HepG2 (cell line): ENCODE data around the gene RAD23A. TPM values are rescaled to one million over a fixed set of nuclear protein-coding genes. Genes with fewer than 3 reads are reported as not detected.
"Not testable (repeated sequence)": the region's sequence is repeated elsewhere in the genome, so short reads cannot be mapped to it uniquely, and the experiment has no call there.

ENCODE experiments used
- ATAC-seq: fragments of 200-7000 bp; cut with Tn5 transposase; 3 replicates; pipeline ENCODE4 v1.9.1; 2020; ENCODE audit warnings: mild to moderate bottlenecking, moderate library complexity
- BruUV-seq: library from RNA; stranded (reverse); fragments of 400-500 nt; replicated peaks from 2 replicates; lab custom pipeline; 2021; lab: Mats Ljungman, UMichigan
- CTCF ChIA-PET: fragments of 300-600 bp; formaldehyde crosslinking; extraction: SDS; loops from one replicate; lab custom pipeline; 2021; ENCODE audit warnings: low total read pairs, inconsistent platforms, low intra/inter-chr PET ratio; lab: Yijun Ruan, JAX
- POLR2A ChIA-PET: fragments of 350-600 bp; sonication (Branson Sonifier 250); formaldehyde crosslinking; loops from one replicate; lab custom pipeline; 2020; ENCODE audit warnings: antibody characterized with exemption, inconsistent platforms; lab: Yijun Ruan, JAX
- DNase-seq: peaks from one replicate; pipeline ENCODE4 v3.0.0-alpha.2; 2015; ENCODE audit warnings: low spot score
- FAIRE-seq: peaks from 3 replicates; lab custom pipeline; 2011; peaks lifted over from hg19 to GRCh38; lab: Jason Lieb, UNC
- H2AFZ ChIP-seq: one replicate; pipeline ENCODE4 v1.6.1; 2011; ENCODE audit warnings: low read length, inconsistent platforms
- H3K27ac ChIP-seq: fragments of 300-600 bp; 3 replicates; pipeline ENCODE4 v1.8.0; 2011; ENCODE audit warnings: mixed run types, mild to moderate bottlenecking, mixed read lengths, low read length, inconsistent platforms; ENCODE audit not compliant: insufficient read depth; ENCODE audit errors: extremely low read length
- H3K27me3 ChIP-seq, 2 experiments: fragments of 200-600 bp in 1 of 2; 2 replicates in 1 of 2; 3 replicates in 1 of 2; pipeline versions ENCODE4 v1.6.0 to v1.8.0; 2011; ENCODE audit warnings: low read length in 2 of 2, mild to moderate bottlenecking in 2 of 2, moderate library complexity in 2 of 2, inconsistent platforms in 1 of 2; ENCODE audit not compliant: insufficient read depth in 2 of 2, control insufficient read depth in 1 of 2
- H3K36me3 ChIP-seq, 2 experiments: fragments of 200-600 bp in 1 of 2; replicated peaks in 1 of 2; 2 replicates in 1 of 2; 3 replicates in 1 of 2; pipeline versions ENCODE4 v1.5.1 to v1.8.0; 2011; ENCODE audit warnings: low read length in 2 of 2, inconsistent platforms in 1 of 2; ENCODE audit not compliant: insufficient read depth in 2 of 2, control insufficient read depth in 1 of 2
- H3K4me1 ChIP-seq: 2 replicates; pipeline ENCODE4 v1.5.1; 2012; ENCODE audit warnings: low read length, inconsistent platforms; ENCODE audit not compliant: insufficient read depth
- H3K4me2 ChIP-seq: 2 replicates; pipeline ENCODE4 v1.6.0; 2011; ENCODE audit warnings: low read depth, low read length, inconsistent platforms
- H3K4me3 ChIP-seq, 3 experiments: fragments of 200-600 bp in 1 of 3; sonication (generic), shearing (Covaris generic) in 1 of 3; replicated peaks in 1 of 3; 2 replicates each; pipeline ENCODE4 v1.5.1; 2011 to 2016; ENCODE audit warnings: low read length in 3 of 3, inconsistent platforms in 2 of 3, low read depth in 2 of 3, mild to moderate bottlenecking in 2 of 3, control low read depth in 1 of 3, mixed read lengths in 1 of 3; ENCODE audit not compliant: insufficient read depth in 1 of 3
- H3K79me2 ChIP-seq: one replicate; pipeline ENCODE4 v1.6.1; 2011; ENCODE audit warnings: low read length, inconsistent platforms; ENCODE audit not compliant: insufficient read depth
- H3K9ac ChIP-seq: 2 replicates; pipeline ENCODE4 v1.6.0; 2011; ENCODE audit warnings: mild to moderate bottlenecking, low read depth, low read length, inconsistent platforms; ENCODE audit not compliant: insufficient read depth
- H3K9me3 ChIP-seq: 2 replicates; pipeline ENCODE4 v1.5.1; 2012; ENCODE audit warnings: mild to moderate bottlenecking, low read length
- H4K20me1 ChIP-seq: 2 replicates; pipeline ENCODE4 v1.6.0; 2011; ENCODE audit warnings: inconsistent platforms, mild to moderate bottlenecking, low read length, moderate library complexity; ENCODE audit not compliant: insufficient read depth
- MED8 ChIP-seq: sonication (generic); formaldehyde crosslinking; IDR thresholded peaks from 2 replicates; pipeline ENCODE4 v1.8.1; 2023; ENCODE audit warnings: mild to moderate bottlenecking, missing genetic modification reagents; ENCODE audit not compliant: insufficient replicate concordance
- POGZ ChIP-seq: sonication (generic); formaldehyde crosslinking; IDR thresholded peaks from 2 replicates; pipeline ENCODE4 v1.4.0; 2020; ENCODE audit warnings: mild to moderate bottlenecking, missing genetic modification reagents
- RCOR2 ChIP-seq: IDR thresholded peaks from 2 replicates; pipeline ENCODE4 v1.6.1; 2016; ENCODE audit warnings: missing biosample characterization, missing genetic modification reagents
- ZFP91 ChIP-seq: sonication (generic); formaldehyde crosslinking; IDR thresholded peaks from 2 replicates; pipeline ENCODE4 v1.9.0; 2022; ENCODE audit warnings: missing genetic modification reagents, mild to moderate bottlenecking, borderline replicate concordance
- ZMYM2 ChIP-seq: sonication (generic); formaldehyde crosslinking; IDR thresholded peaks from 2 replicates; pipeline ENCODE4 v1.8.0; 2022; ENCODE audit warnings: mild to moderate bottlenecking, missing genetic modification reagents
- ZMYM3 ChIP-seq: sonication (generic); formaldehyde crosslinking; IDR thresholded peaks from 2 replicates; pipeline ENCODE4 v1.5.1; 2020; ENCODE audit warnings: mild to moderate bottlenecking, missing genetic modification reagents
- ZNF317 ChIP-seq: sonication (generic); formaldehyde crosslinking; IDR thresholded peaks from 2 replicates; pipeline ENCODE4 v1.5.0; 2020; ENCODE audit warnings: mild to moderate bottlenecking, missing genetic modification reagents
- ZNF335 ChIP-seq: sonication (generic); formaldehyde crosslinking; IDR thresholded peaks from 2 replicates; pipeline ENCODE4 v1.4.0; 2020; ENCODE audit warnings: missing genetic modification reagents
- ZNF460 ChIP-seq: sonication (generic); formaldehyde crosslinking; IDR thresholded peaks from 2 replicates; pipeline ENCODE4 v1.5.1; 2020; ENCODE audit warnings: missing genetic modification reagents, mild to moderate bottlenecking, borderline replicate concordance
- WGBS: methylation state at CpG from one replicate; pipeline ENCODE4 v1.1.6; 2017; ENCODE audit warnings: low lambda C conversion rate; 5-methylcytosine and 5-hydroxymethylcytosine counted together
- in situ Hi-C: cut with HindIII; loops from 2 replicates; pipeline ENCODE4 v1.10.0; 2017; ENCODE audit warnings: low pct_unique_long_range_greater_than_20kb; ENCODE audit not compliant: extremely low pct_ligation_motif_present
- intact Hi-C: fragments of 100-400 bp; cut with micrococcal nuclease; formaldehyde crosslinking; loops from one replicate; pipeline ENCODE4 v1.10.0; 2022; ENCODE audit not compliant: unreplicated experiment
- polyA plus RNA-seq, 8 experiments: library from polyadenylated mRNA; depleted of rRNA in 3 of 8; stranded (reverse) in 7 of 8; unstranded in 1 of 8; fragments of >200 nt; fragmentation: Illumina TruSeq in 4 of 8; extraction: Trizol in 4 of 8; gene quantifications; 2 replicates each; pipeline versions ENCODE4 v1.2.1 to v1.2.3, GENCODE V29; 2011 to 2016; ENCODE audit warnings: low read depth in 4 of 8, missing spikeins in 1 of 8, mixed read lengths in 1 of 8; ENCODE audit not compliant: insufficient read depth in 1 of 8
- total RNA-seq, 5 experiments: library from RNA; depleted of rRNA; stranded (reverse); fragments of >200 nt; fragmentation: Illumina TruSeq; extraction: Trizol; gene quantifications; 2 replicates each; pipeline ENCODE4 v1.2.3, GENCODE V29; 2016; ENCODE audit warnings: low read depth in 1 of 5
- TF ChIP-seq, protein P1 (sequence below): sonication (generic); formaldehyde crosslinking; IDR thresholded peaks from 2 replicates; pipeline ENCODE4 v1.4.0; 2020; ENCODE audit warnings: mild to moderate bottlenecking, missing genetic modification reagents, borderline replicate concordance
- TF ChIP-seq, protein P2 (sequence below): sonication (generic); formaldehyde crosslinking; IDR thresholded peaks from 2 replicates; pipeline ENCODE4 v1.5.0; 2020; ENCODE audit warnings: mild to moderate bottlenecking, missing genetic modification reagents, borderline replicate concordance

The RAD23A gene
- total and polyA plus RNA-seq, 2 of the 13 experiments (the other 11 are each of a cell fraction or from before 2014, with no cell fraction given): 42.5 to 54.2 TPM

GRCh38 chr19:12956446-12957388, 11.1 kb downstream of the RAD23A start, which contains the start of gene GADD45GIP1 (continued):
- TF ChIP-seq, protein P1, sequence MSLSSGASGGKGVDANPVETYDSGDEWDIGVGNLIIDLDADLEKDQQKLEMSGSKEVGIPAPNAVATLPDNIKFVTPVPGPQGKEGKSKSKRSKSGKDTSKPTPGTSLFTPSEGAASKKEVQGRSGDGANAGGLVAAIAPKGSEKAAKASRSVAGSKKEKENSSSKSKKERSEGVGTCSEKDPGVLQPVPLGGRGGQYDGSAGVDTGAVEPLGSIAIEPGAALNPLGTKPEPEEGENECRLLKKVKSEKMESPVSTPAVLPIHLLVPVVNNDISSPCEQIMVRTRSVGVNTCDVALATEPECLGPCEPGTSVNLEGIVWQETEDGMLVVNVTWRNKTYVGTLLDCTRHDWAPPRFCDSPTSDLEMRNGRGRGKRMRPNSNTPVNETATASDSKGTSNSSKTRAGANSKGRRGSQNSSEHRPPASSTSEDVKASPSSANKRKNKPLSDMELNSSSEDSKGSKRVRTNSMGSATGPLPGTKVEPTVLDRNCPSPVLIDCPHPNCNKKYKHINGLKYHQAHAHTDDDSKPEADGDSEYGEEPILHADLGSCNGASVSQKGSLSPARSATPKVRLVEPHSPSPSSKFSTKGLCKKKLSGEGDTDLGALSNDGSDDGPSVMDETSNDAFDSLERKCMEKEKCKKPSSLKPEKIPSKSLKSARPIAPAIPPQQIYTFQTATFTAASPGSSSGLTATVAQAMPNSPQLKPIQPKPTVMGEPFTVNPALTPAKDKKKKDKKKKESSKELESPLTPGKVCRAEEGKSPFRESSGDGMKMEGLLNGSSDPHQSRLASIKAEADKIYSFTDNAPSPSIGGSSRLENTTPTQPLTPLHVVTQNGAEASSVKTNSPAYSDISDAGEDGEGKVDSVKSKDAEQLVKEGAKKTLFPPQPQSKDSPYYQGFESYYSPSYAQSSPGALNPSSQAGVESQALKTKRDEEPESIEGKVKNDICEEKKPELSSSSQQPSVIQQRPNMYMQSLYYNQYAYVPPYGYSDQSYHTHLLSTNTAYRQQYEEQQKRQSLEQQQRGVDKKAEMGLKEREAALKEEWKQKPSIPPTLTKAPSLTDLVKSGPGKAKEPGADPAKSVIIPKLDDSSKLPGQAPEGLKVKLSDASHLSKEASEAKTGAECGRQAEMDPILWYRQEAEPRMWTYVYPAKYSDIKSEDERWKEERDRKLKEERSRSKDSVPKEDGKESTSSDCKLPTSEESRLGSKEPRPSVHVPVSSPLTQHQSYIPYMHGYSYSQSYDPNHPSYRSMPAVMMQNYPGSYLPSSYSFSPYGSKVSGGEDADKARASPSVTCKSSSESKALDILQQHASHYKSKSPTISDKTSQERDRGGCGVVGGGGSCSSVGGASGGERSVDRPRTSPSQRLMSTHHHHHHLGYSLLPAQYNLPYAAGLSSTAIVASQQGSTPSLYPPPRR: no peak
- TF ChIP-seq, all 625 proteins: peak for 184

GRCh38 chr19:12957389-12957952, 11.8 kb downstream of the RAD23A start:
- H3K9me3 ChIP-seq, in situ Hi-C loops, H3K27me3 ChIP-seq, H4K20me1 ChIP-seq, ATAC-seq, BruUV-seq, DNase-seq, CTCF ChIA-PET, FAIRE-seq, intact Hi-C loops: not testable (repeated sequence)
- Histone ChIP-seq H2AFZ (peak overlapping the region; percentile 9), H3K79me2 (peaks cover 24% of the 10 kb centered on the region), H3K4me3 (peak overlapping the region; percentile 82 to 93 (median 89)), H3K9ac (peak overlapping the region; percentile 93), H3K36me3 (peaks cover 6 to 20% of the 10 kb centered on the region in 2 experiments; a peak in 4 of 5 replicates), H3K4me1 (peaks cover 23% of the 10 kb centered on the region), H3K27ac (peak overlapping the region; percentile 88), H3K4me2 (peak overlapping the region; percentile 82)
- WGBS: 28% methylated on average over 31 of the region's 31 CpGs
- POLR2A ChIA-PET: interaction anchor here (1.3 to 3.9 kb wide), 2 partner anchors 11 to 66 kb away, joined by 8 to 25 read pairs; partner anchors contain the start of genes GCDH and RAD23A
- TF ChIP-seq MED8 (CRISPR knock-in tag) (peak; percentile 11), POGZ (CRISPR knock-in tag) (0 out of 2 replicates have a peak, but pooled peaks have one; percentile 16), ZNF460 (CRISPR knock-in tag) (peak; percentile 93), ZFP91 (CRISPR knock-in tag) (0 out of 2 replicates have a peak, but pooled peaks have one; percentile 6), ZMYM3 (CRISPR knock-in tag) (peak; percentile 78), RCOR2 (peak; percentile 53; the same call in 1 of the 2 replicates), ZNF317 (CRISPR knock-in tag) (peak; percentile 56; the same call in 1 of the 2 replicates), ZNF335 (CRISPR knock-in tag) (peak; percentile 96), ZMYM2 (CRISPR knock-in tag) (peak; percentile 57; the same call in 1 of the 2 replicates)
- TF ChIP-seq, protein P2, sequence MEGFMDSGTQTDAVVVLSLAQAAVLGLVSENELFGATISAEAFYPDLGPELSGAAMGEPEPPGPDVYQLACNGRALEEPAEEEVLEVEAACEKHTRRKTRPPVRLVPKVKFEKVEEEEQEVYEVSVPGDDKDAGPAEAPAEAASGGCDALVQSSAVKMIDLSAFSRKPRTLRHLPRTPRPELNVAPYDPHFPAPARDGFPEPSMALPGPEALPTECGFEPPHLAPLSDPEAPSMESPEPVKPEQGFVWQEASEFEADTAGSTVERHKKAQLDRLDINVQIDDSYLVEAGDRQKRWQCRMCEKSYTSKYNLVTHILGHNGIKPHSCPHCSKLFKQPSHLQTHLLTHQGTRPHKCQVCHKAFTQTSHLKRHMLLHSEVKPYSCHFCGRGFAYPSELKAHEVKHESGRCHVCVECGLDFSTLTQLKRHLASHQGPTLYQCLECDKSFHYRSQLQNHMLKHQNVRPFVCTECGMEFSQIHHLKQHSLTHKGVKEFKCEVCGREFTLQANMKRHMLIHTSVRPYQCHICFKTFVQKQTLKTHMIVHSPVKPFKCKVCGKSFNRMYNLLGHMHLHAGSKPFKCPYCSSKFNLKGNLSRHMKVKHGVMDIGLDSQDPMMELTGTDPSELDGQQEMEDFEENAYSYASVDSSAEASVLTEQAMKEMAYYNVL: peak; percentile 43; the same call in 1 of the 2 replicates
